GM12892 (cell line): ENCODE measurements around the gene MRPS11.

Experiments
- POLR2A ChIP-seq: IDR thresholded peaks from 2 replicates; pipeline ENCODE4 v1.6.1; 2011; ENCODE audit warnings: low read depth, low read length, control low read depth
- TAF1 ChIP-seq: IDR thresholded peaks from 2 replicates; pipeline ENCODE4 v1.6.1; 2011; ENCODE audit warnings: low read depth, mild to moderate bottlenecking, control low read depth, low read length, borderline replicate concordance

DNA sequence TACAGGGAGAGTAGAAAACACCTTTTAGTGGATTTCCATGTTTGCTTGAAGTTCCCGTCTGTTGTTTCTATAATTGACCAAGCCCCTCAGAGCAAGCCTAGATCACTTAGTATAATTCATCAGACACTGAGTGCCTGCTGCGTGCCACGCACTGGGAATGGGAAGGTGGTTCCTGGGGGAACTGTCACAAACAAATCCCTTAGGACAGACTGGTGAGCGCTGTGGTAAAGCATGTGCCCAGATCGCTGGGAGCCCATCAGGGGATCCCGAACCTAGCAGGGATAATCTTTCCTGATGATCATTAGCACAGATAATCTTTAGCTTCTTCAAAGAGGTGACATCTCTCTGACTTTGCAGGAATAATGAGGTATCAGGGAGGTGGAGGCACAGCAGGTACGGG is 9.6 kb downstream of the MRPS11 start:
- TF ChIP-seq TAF1: no peak
- no peak for TF ChIP-seq POLR2A
